Loucy (cell line): ENCODE results near the gene ZW10.
"Not testable (repeated sequence)": the region's sequence is repeated elsewhere in the genome, so short reads cannot be mapped to it uniquely, and the experiment has no call there.

Experiments
- H2AFZ ChIP-seq: fragments of 200-600 bp; sonication (generic); 2 replicates; pipeline ENCODE4 v1.6.0; 2016; ENCODE audit warnings: antibody characterized with exemption, mild to moderate bottlenecking, low read length, moderate library complexity
- H3F3A ChIP-seq: fragments of 200-600 bp; 2 replicates; pipeline ENCODE4 v1.6.0; 2016; ENCODE audit warnings: antibody characterized with exemption, low read depth, mild to moderate bottlenecking
- H3K27me3 ChIP-seq: fragments of 200-600 bp; sonication (generic); 2 replicates; pipeline ENCODE4 v1.6.1; 2014; ENCODE audit warnings: low read length, mild to moderate bottlenecking; ENCODE audit not compliant: insufficient read depth, poor library complexity, severe bottlenecking
- H3K36me3 ChIP-seq: fragments of 200-600 bp; sonication (generic); 2 replicates; pipeline ENCODE4 v1.6.1; 2016; ENCODE audit warnings: low read length; ENCODE audit not compliant: insufficient read depth
- H3K4me1 ChIP-seq: fragments of 200-600 bp; sonication (generic); 2 replicates; pipeline ENCODE4 v1.5.1; 2014; ENCODE audit warnings: low read length, mild to moderate bottlenecking; ENCODE audit not compliant: insufficient read depth, poor library complexity, severe bottlenecking
- H3K4me2 ChIP-seq: fragments of 200-600 bp; sonication (generic); 2 replicates; pipeline ENCODE4 v1.6.0; 2014; ENCODE audit warnings: antibody characterized with exemption, low read length, low read depth, mild to moderate bottlenecking; ENCODE audit not compliant: poor library complexity, severe bottlenecking
- H3K4me3 ChIP-seq: fragments of 200-600 bp; sonication (generic); 2 replicates; pipeline ENCODE4 v1.5.1; 2014; ENCODE audit warnings: low read length, mild to moderate bottlenecking, mixed read lengths; ENCODE audit not compliant: poor library complexity, severe bottlenecking
- H3K79me2 ChIP-seq: fragments of 200-600 bp; sonication (generic); 2 replicates; pipeline ENCODE4 v1.6.1; 2014; ENCODE audit warnings: low read length; ENCODE audit not compliant: insufficient read depth
- H3K9ac ChIP-seq: fragments of 200-600 bp; sonication (generic); 2 replicates; pipeline ENCODE4 v1.6.0; 2014; ENCODE audit warnings: mild to moderate bottlenecking, low read depth, low read length, moderate library complexity; ENCODE audit not compliant: poor library complexity, severe bottlenecking
- H3K9me2 ChIP-seq: fragments of 200-600 bp; sonication (generic); replicated peaks from 2 replicates; pipeline ENCODE4 v1.6.1; 2016; ENCODE audit warnings: low read depth, low read length, mixed read lengths
- H3K9me3 ChIP-seq: fragments of 200-600 bp; sonication (generic); 2 replicates; pipeline ENCODE4 v1.6.1; 2014; ENCODE audit warnings: mild to moderate bottlenecking, antibody characterized with exemption, low read length, low read depth; ENCODE audit not compliant: insufficient read depth
- H4K20me1 ChIP-seq: fragments of 200-600 bp; sonication (generic); 2 replicates; pipeline ENCODE4 v1.6.0; 2014; ENCODE audit warnings: antibody characterized with exemption, low read length, mild to moderate bottlenecking; ENCODE audit not compliant: insufficient read depth, poor library complexity, severe bottlenecking
- EZH2phosphoT487 ChIP-seq: fragments of 200-600 bp; IDR thresholded peaks from 2 replicates; pipeline ENCODE4 v1.6.1; 2018; ENCODE audit warnings: antibody characterized with exemption, mild to moderate bottlenecking, moderate library complexity, borderline replicate concordance
- TF ChIP-seq, protein P1 (sequence below): fragments of 200-600 bp; sonication (generic); conservative IDR thresholded peaks from 2 replicates; pipeline ENCODE4 v1.5.1; 2014; ENCODE audit warnings: mild to moderate bottlenecking, antibody characterized with exemption, low read length

ZW10 gene

DNA sequence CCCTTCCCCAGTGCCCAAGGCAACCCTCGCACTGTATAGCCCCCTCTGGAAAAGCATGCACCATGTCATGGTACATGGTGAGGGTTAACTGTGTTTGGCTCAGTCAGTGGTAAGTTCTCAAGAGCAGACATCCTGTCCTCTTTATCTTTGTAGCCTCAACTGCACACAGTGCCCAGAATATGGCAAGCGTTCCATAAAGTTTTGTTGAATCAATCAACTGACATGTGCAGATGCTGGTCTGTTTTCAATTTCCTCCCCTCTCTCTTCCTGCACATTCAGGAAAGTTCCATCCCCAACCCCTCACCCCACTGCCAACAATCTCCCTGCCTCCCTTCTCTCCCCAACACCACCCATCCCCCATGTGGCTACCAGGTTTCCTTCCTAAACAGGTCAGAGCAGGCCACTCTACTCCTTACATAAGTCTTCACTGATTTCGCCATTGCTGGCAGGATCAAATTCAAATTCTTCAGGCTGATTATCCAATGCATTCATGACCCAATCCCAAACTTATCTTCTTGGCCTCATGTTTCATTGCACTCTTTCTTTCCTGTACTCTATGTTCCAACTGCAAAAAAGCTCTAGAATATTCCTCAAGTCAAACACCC lies 51.9 kb downstream of the ZW10 start:
- Histone ChIP-seq H4K20me1 (no peaks in the 10 kb centered on the region), H2AFZ (no peak overlapping the region), H3K36me3 (no peaks in the 10 kb centered on the region), H3K27me3 (no peaks in the 10 kb centered on the region), H3K4me1 (no peaks in the 10 kb centered on the region), H3K4me3 (no peak overlapping the region), H3F3A (no peaks in the 10 kb centered on the region), H3K4me2 (no peak overlapping the region), H3K79me2 (no peaks in the 10 kb centered on the region), H3K9ac (no peak overlapping the region), H3K9me2 (no peaks in the 10 kb centered on the region), H3K9me3 (no peaks in the 10 kb centered on the region)
- TF ChIP-seq EZH2phosphoT487, result no peak
- TF ChIP-seq, protein P1, sequence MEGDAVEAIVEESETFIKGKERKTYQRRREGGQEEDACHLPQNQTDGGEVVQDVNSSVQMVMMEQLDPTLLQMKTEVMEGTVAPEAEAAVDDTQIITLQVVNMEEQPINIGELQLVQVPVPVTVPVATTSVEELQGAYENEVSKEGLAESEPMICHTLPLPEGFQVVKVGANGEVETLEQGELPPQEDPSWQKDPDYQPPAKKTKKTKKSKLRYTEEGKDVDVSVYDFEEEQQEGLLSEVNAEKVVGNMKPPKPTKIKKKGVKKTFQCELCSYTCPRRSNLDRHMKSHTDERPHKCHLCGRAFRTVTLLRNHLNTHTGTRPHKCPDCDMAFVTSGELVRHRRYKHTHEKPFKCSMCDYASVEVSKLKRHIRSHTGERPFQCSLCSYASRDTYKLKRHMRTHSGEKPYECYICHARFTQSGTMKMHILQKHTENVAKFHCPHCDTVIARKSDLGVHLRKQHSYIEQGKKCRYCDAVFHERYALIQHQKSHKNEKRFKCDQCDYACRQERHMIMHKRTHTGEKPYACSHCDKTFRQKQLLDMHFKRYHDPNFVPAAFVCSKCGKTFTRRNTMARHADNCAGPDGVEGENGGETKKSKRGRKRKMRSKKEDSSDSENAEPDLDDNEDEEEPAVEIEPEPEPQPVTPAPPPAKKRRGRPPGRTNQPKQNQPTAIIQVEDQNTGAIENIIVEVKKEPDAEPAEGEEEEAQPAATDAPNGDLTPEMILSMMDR, result no peak

DNA sequence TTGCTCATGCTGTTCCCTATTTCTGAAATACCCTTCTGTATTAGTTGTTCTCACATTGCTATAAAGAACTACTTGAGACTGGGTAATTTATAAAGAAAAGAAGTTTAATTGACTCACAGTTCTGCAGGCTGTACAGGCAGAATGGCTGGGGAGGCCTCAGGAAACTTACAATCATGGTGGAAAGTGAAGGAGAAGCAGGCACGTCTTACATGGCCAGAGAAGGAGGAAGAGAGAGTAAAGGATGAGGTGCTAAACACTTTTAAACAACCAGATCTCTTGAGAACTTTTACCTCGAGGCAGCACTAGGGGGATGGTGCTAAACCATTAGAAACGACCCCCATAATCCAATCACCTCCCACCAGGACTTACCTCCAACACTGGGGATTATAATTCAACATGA lies 53.0 kb downstream of the ZW10 start:
- H3K27me3 ChIP-seq, H3K79me2 ChIP-seq, H3K9me3 ChIP-seq, H3K4me1 ChIP-seq, H3K4me2 ChIP-seq, H3K36me3 ChIP-seq, H3K4me3 ChIP-seq, H3F3A ChIP-seq, H2AFZ ChIP-seq, H3K9ac ChIP-seq, H3K9me2 ChIP-seq, H4K20me1 ChIP-seq: not testable (repeated sequence)

DNA sequence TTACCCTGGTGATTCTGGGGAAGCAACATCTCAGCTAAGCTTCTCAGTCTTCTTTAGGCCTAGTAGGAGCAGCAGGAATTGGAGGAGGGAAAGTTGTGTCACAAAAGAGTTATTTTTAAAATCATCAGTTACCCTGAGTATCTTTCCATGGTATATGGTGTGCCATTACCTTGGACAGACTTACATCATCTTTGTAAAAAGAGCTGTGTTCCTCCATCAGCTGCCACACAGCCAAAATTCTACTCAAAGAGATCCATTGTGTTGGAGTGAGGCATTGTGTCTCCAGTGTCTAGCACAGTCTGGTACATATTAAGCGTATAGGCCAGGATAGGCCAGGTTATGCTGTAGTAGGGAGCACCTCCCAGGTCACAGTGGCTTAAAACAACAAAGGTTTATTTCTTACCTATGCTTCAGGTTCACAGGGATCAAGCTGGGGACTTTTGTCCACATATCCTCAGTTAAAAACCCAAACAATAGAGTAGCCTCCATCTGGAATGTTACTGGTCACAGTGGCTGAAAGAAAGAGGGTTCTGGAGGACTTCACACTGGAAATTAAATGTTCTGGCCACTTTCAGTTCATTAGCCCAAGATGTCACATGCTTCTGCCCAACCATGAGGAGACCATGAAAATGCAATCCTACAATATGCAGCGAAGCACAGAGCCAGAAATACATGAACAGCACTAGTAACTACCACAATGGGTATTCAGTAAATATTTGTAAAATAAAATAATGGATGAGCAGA lies 57.4 kb downstream of the ZW10 start:
- Histone ChIP-seq H3K4me1 (no peaks in the 10 kb centered on the region), H2AFZ (no peak overlapping the region), H3K9me2 (no peaks in the 10 kb centered on the region), H3K9me3 (no peaks in the 10 kb centered on the region), H3K79me2 (no peaks in the 10 kb centered on the region), H3K9ac (no peak overlapping the region), H3K4me2 (no peak overlapping the region), H3K27me3 (no peaks in the 10 kb centered on the region), H3K4me3 (no peak overlapping the region), H3F3A (no peaks in the 10 kb centered on the region), H3K36me3 (no peaks in the 10 kb centered on the region), H4K20me1 (no peaks in the 10 kb centered on the region)
- TF ChIP-seq, protein P1, result no peak
- no peak for TF ChIP-seq EZH2phosphoT487

DNA sequence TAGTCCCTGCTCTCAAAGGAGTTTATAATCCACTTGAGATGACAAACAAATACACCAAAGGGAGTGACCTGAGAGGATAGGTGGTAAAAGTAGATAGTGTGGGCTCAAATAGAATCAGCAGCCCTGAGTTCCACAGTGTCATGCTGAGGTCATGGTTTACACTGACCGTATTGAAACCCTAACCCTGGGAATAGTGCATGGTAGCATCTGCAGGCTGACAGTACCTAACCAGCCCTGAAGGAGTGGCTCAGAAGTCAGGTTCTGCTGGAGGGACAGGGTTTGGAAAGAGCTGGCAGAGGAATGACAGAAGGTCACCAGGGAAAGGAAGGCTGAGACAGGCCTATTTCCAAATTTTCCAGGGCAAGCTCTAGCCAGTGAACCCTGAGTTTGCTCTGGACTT lies 58.2 kb downstream of the ZW10 start:
- no peaks in the 10 kb centered on the region for H3K4me1 ChIP-seq
- no peaks in the 10 kb centered on the region for H4K20me1 ChIP-seq
- no peaks in the 10 kb centered on the region for H3K36me3 ChIP-seq
- no peak overlapping the region for H3K4me2 ChIP-seq
- no peak overlapping the region for H2AFZ ChIP-seq
- H3K79me2 ChIP-seq, result no peaks in the 10 kb centered on the region
- no peaks in the 10 kb centered on the region for H3K9me3 ChIP-seq
- no peaks in the 10 kb centered on the region for H3F3A ChIP-seq
- TF ChIP-seq, protein P1, result no peak
- H3K4me3 ChIP-seq, result no peak overlapping the region
- no peaks in the 10 kb centered on the region for H3K9me2 ChIP-seq
- H3K27me3 ChIP-seq, result no peaks in the 10 kb centered on the region
- H3K9ac ChIP-seq, result no peak overlapping the region
